Thyroid gland (tissue), 4 donors: Measurements from ENCODE around the gene NRG4.

Source experiments
- POLR2A ChIP-seq, 2 donors: fragments of 450-650 bp; IDR thresholded peaks; one replicate each; pipeline ENCODE4 v1.6.1; 2017; ENCODE audit warnings: antibody characterized with exemption in 2 of 2, mild to moderate bottlenecking in 2 of 2, moderate library complexity in 1 of 2
- TF ChIP-seq, protein P1 (sequence below), 6 experiments: fragments of 200-600 bp in 3 of 6; fragments of 450-650 bp in 3 of 6; sonication (generic) in 3 of 6; IDR thresholded peaks; one replicate each; pipeline ENCODE4 v1.5.1; 2016 to 2019; ENCODE audit warnings: antibody characterized with exemption in 6 of 6, mild to moderate bottlenecking in 2 of 6, inconsistent platforms in 1 of 6, moderate library complexity in 1 of 6

DNA sequence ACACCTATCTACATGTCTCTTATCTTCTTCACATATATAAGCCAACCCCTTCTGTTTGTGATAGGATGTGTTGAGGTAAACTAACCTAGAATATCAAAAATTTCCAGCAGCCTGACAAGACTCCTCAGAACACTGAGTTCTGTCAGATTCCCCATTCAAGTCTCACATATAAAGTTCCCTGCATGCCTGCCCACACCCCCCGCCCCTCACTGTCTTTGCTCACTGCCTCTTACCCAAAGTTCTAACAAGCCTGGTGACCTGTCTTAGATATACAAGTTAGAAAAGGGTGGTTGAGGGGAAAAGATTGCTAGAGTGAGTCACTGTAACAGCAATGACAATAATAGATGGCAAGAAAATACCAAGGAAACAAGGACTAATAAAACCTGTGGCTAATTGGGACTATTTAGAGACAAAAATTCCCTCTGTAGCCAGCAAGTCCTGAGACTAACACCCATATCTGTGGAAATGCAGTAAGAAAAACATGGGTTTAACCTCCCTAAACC lies 68.5 kb downstream of the NRG4 start:
- TF ChIP-seq POLR2A (IDR thresholded peaks at IDR 0.05): no peak
- TF ChIP-seq, protein P1, sequence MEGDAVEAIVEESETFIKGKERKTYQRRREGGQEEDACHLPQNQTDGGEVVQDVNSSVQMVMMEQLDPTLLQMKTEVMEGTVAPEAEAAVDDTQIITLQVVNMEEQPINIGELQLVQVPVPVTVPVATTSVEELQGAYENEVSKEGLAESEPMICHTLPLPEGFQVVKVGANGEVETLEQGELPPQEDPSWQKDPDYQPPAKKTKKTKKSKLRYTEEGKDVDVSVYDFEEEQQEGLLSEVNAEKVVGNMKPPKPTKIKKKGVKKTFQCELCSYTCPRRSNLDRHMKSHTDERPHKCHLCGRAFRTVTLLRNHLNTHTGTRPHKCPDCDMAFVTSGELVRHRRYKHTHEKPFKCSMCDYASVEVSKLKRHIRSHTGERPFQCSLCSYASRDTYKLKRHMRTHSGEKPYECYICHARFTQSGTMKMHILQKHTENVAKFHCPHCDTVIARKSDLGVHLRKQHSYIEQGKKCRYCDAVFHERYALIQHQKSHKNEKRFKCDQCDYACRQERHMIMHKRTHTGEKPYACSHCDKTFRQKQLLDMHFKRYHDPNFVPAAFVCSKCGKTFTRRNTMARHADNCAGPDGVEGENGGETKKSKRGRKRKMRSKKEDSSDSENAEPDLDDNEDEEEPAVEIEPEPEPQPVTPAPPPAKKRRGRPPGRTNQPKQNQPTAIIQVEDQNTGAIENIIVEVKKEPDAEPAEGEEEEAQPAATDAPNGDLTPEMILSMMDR (IDR thresholded peaks at IDR 0.05): no peak
